CD8-positive, alpha-beta memory T cell (primary cell): ENCODE results near the gene AKR1C1. TPM values are rescaled to one million over a fixed set of nuclear protein-coding genes. Genes with fewer than 3 reads are reported as not detected.
"Not testable (repeated sequence)": the region's sequence is repeated elsewhere in the genome, so short reads cannot be mapped to it uniquely, and the experiment has no call there.

ENCODE experiments used
- CTCF ChIA-PET: fragments of 350-600 bp; sonication (Branson Sonifier 250); formaldehyde crosslinking; loops from one replicate; lab custom pipeline; 2021; ENCODE audit warnings: antibody characterized with exemption; lab: Charles Lee
- POLR2A ChIA-PET: fragments of 350-600 bp; sonication (Branson Sonifier 250); formaldehyde crosslinking; loops from one replicate; lab custom pipeline; 2021; ENCODE audit warnings: antibody characterized with exemption; lab: Charles Lee
- DNase-seq, 5 donors: peaks; one replicate each; pipeline versions ENCODE4 v3.0.0 to v3.0.0-alpha.2; 2020 to 2022; ENCODE audit warnings: mixed read lengths in 1 of 5
- H3K27ac ChIP-seq: one replicate; pipeline ENCODE4 v1.7.0; 2013; ENCODE audit warnings: low read depth, mild to moderate bottlenecking, low read length, moderate library complexity
- H3K27me3 ChIP-seq: 2 replicates; pipeline ENCODE4 v1.7.0; 2013; ENCODE audit warnings: low read length, mild to moderate bottlenecking; ENCODE audit not compliant: insufficient read depth, poor library complexity, severe bottlenecking
- H3K36me3 ChIP-seq: 2 replicates; pipeline ENCODE4 v1.7.0; 2013; ENCODE audit warnings: mild to moderate bottlenecking, low read length, moderate library complexity; ENCODE audit not compliant: insufficient read depth
- H3K4me1 ChIP-seq: 2 replicates; pipeline ENCODE4 v1.7.0; 2013; ENCODE audit warnings: mild to moderate bottlenecking, low read length, moderate library complexity; ENCODE audit not compliant: insufficient read depth
- H3K4me3 ChIP-seq: 2 replicates; pipeline ENCODE4 v1.7.0; 2013; ENCODE audit warnings: mild to moderate bottlenecking, low read length
- H3K9me3 ChIP-seq: 2 replicates; pipeline ENCODE4 v1.7.0; 2013; ENCODE audit warnings: mild to moderate bottlenecking, low read length
- H3K27ac Mint-ChIP-seq, 8 donors: one replicate each; pipeline ENCODE4 v1.8.0; 2020 to 2021; ENCODE audit warnings: mixed read lengths in 8 of 8, mild to moderate bottlenecking in 6 of 8, inconsistent platforms in 3 of 8, moderate library complexity in 3 of 8
- H3K27me3 Mint-ChIP-seq, 2 donors: one replicate each; pipeline ENCODE4 v1.8.0; 2020 to 2021; ENCODE audit warnings: mixed read lengths in 2 of 2, mild to moderate bottlenecking in 1 of 2, moderate library complexity in 1 of 2
- H3K36me3 Mint-ChIP-seq, 3 donors: one replicate each; pipeline ENCODE4 v1.8.0; 2020 to 2021; ENCODE audit warnings: mixed read lengths in 3 of 3, inconsistent platforms in 1 of 3, mild to moderate bottlenecking in 1 of 3
- H3K4me1 Mint-ChIP-seq, 3 donors: one replicate each; pipeline ENCODE4 v1.8.0; 2020 to 2021; ENCODE audit warnings: mixed read lengths in 3 of 3, inconsistent platforms in 1 of 3, mild to moderate bottlenecking in 1 of 3
- H3K4me3 Mint-ChIP-seq, 7 donors: one replicate each; pipeline ENCODE4 v1.8.0; 2020 to 2021; ENCODE audit warnings: mixed read lengths in 7 of 7, mild to moderate bottlenecking in 6 of 7, moderate library complexity in 4 of 7, inconsistent platforms in 2 of 7
- H3K9me3 Mint-ChIP-seq, 5 donors: one replicate each; pipeline ENCODE4 v1.8.0; 2020 to 2022; ENCODE audit warnings: mixed read lengths in 5 of 5, mild to moderate bottlenecking in 3 of 5, moderate library complexity in 2 of 5, inconsistent platforms in 1 of 5
- polyA plus RNA-seq: library from polyadenylated mRNA; unstranded; fragments of 300-500 nt; fragmentation: Illumina TruSeq; gene quantifications from one replicate; pipeline ENCODE4 v1.2.3, GENCODE V29; 2021
- total RNA-seq, 2 experiments: library from RNA; stranded (reverse); gene quantifications; one replicate each; pipeline ENCODE4 v1.2.3, GENCODE V29; 2021

Gene AKR1C1
- total and polyA plus RNA-seq, 3 experiments from 2014 or later = 0.22 to 0.24 TPM; not detected in 1

GRCh38 chr10:4956955-4957645, 6.1 kb upstream of the AKR1C1 start:
- CTCF ChIA-PET, H3K9me3 Mint-ChIP-seq, POLR2A ChIA-PET, H3K36me3 ChIP-seq, H3K4me3 Mint-ChIP-seq, H3K27me3 Mint-ChIP-seq, H3K36me3 Mint-ChIP-seq, H3K27me3 ChIP-seq, H3K27ac ChIP-seq, H3K4me3 ChIP-seq, H3K4me1 ChIP-seq, H3K9me3 ChIP-seq, H3K4me1 Mint-ChIP-seq, DNase-seq, H3K27ac Mint-ChIP-seq: not testable (repeated sequence)

DNA sequence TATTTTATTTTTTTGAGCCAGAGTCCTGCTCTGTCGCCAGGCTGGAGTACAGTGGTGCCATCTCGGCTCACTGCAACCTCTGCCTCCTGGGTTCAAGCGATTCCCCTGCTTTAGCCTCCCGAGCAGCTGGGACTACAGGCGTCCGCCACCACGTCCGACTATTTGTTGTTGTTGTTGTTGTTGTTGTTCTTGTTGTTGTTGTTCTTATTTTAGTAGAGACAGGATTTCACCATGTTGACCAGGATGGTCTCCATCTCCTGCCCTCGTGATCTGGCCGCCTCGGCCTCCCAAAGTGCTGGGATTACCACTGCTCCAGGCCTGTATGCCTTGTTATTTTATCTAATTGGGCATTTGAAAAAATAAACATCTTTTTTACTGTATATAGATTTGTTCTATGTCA, 1.7 kb upstream of the AKR1C1 start:
- H3K4me3 Mint-ChIP-seq = not testable (repeated sequence)

DNA sequence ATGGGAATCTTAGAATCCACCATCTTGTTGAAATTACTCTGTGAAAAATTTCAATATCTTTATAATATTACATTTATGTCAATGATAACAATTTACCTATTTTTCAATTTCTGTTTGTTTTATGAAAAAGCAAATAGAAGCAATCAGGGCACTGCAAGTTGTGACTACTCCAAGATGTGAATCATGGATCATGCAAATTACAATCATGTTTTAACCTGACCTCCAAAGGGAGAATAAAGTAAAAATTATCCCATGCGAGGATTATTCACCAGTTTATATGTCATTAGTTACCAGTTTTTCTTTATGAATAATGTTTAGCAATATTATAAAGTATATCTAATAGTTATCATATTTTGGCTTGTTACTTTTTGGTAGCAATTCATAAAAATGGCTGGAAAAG, 907 bp upstream of the AKR1C1 start:
- CTCF ChIA-PET, H3K36me3 Mint-ChIP-seq, H3K4me3 ChIP-seq, H3K4me1 Mint-ChIP-seq, H3K9me3 ChIP-seq, POLR2A ChIA-PET, H3K27ac ChIP-seq, H3K9me3 Mint-ChIP-seq, H3K27me3 ChIP-seq, H3K27ac Mint-ChIP-seq, DNase-seq, H3K36me3 ChIP-seq, H3K4me3 Mint-ChIP-seq, H3K27me3 Mint-ChIP-seq, H3K4me1 ChIP-seq: not testable (repeated sequence)

More for the DNA sequence above, 1.7 kb upstream of the AKR1C1 start:
- H3K27me3 Mint-ChIP-seq, H3K4me3 ChIP-seq, H3K27ac ChIP-seq, CTCF ChIA-PET, H3K36me3 ChIP-seq, DNase-seq, H3K9me3 Mint-ChIP-seq, H3K4me1 Mint-ChIP-seq, H3K36me3 Mint-ChIP-seq, H3K27ac Mint-ChIP-seq, H3K9me3 ChIP-seq, H3K27me3 ChIP-seq, H3K4me1 ChIP-seq, POLR2A ChIA-PET: not testable (repeated sequence)

DNA sequence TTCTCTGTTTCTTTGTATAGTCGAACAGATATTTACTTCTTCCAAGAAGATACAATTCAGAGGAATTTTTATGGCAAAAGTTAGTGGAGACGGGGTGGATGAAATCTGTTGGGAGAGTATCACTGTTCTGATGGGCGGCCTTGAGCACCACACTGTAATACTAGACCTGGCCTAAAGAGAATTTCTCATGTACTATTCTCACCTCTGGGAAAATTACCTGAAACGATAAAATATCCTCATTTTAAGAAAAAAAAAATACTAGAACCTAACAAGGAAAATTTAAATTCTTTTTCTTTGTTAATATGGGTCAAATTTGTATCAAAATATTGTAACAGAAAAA, 570 bp downstream of the AKR1C1 start:
- H3K27me3 ChIP-seq, H3K36me3 ChIP-seq, H3K4me3 ChIP-seq, H3K36me3 Mint-ChIP-seq, H3K4me1 ChIP-seq, H3K9me3 ChIP-seq, POLR2A ChIA-PET, CTCF ChIA-PET, H3K27ac ChIP-seq, H3K9me3 Mint-ChIP-seq, DNase-seq, H3K4me3 Mint-ChIP-seq, H3K4me1 Mint-ChIP-seq, H3K27ac Mint-ChIP-seq: not testable (repeated sequence)
- H3K27me3 Mint-ChIP-seq = peaks cover 8 to 11% of the 10 kb centered on the region in 2 donors

DNA sequence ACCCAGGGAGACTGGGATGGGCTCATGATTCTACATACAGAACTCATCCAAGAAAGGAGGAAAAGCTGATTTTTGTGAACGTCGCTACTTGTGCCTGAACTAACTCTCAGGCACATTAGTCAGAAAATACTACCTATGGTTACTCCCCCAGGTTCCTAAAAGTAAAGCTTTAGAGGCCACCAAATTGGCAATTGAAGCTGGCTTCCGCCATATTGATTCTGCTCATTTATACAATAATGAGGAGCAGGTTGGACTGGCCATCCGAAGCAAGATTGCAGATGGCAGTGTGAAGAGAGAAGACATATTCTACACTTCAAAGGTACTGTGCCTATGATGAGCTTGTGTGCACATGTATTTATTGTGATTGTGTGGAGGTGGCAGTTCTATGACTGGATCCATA, 2.5 kb downstream of the AKR1C1 start:
- H3K36me3 ChIP-seq, H3K27me3 Mint-ChIP-seq, POLR2A ChIA-PET, H3K9me3 ChIP-seq, CTCF ChIA-PET, H3K27ac ChIP-seq, H3K36me3 Mint-ChIP-seq, H3K4me3 ChIP-seq, DNase-seq, H3K4me1 Mint-ChIP-seq, H3K4me3 Mint-ChIP-seq, H3K4me1 ChIP-seq, H3K27ac Mint-ChIP-seq, H3K27me3 ChIP-seq, H3K9me3 Mint-ChIP-seq: not testable (repeated sequence)

- H3K4me1 ChIP-seq, POLR2A ChIA-PET, H3K27me3 Mint-ChIP-seq, H3K27me3 ChIP-seq, H3K27ac ChIP-seq, DNase-seq, H3K4me3 ChIP-seq, H3K36me3 Mint-ChIP-seq, H3K4me1 Mint-ChIP-seq, H3K9me3 ChIP-seq, H3K36me3 ChIP-seq, H3K9me3 Mint-ChIP-seq, H3K27ac Mint-ChIP-seq, CTCF ChIA-PET, H3K4me3 Mint-ChIP-seq: not testable (repeated sequence)
Measured at GRCh38 chr10:4967189-4967588, 4.0 kb downstream of the AKR1C1 start.

DNA sequence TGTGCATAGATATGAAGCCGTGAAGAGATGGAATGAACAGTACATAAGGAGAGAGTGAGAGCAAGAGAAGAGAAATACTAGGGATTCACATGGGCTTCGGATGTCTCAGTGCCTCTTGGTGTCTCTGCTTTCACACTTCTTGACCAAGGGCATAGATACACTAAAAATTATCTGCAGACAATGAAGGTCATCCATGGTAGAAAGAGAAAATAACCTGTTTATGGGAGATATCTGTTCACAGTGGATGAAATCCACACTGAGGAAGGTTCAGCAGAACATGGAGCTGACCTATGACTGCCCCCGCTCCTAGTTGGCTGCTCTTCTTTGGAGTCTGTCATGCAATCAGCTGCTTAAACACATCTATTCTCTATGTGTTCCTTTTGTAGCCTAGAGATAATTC, 6.1 kb downstream of the AKR1C1 start:
- H3K27ac Mint-ChIP-seq, H3K36me3 Mint-ChIP-seq, DNase-seq, H3K36me3 ChIP-seq, H3K9me3 ChIP-seq, H3K27me3 ChIP-seq, H3K4me1 ChIP-seq, H3K4me3 Mint-ChIP-seq, H3K4me3 ChIP-seq, POLR2A ChIA-PET, H3K9me3 Mint-ChIP-seq, CTCF ChIA-PET, H3K27me3 Mint-ChIP-seq, H3K27ac ChIP-seq, H3K4me1 Mint-ChIP-seq: not testable (repeated sequence)

- H3K36me3 Mint-ChIP-seq, H3K9me3 ChIP-seq, CTCF ChIA-PET: not testable (repeated sequence)
Measured at GRCh38 chr10:4970362-4970761, 7.1 kb downstream of the AKR1C1 start.

More at GRCh38 chr10:4970362-4970761, 7.1 kb downstream of the AKR1C1 start:
- POLR2A ChIA-PET, H3K27me3 ChIP-seq, DNase-seq, H3K36me3 ChIP-seq, H3K27ac Mint-ChIP-seq, H3K4me1 Mint-ChIP-seq, H3K4me3 Mint-ChIP-seq, H3K27me3 Mint-ChIP-seq, H3K9me3 Mint-ChIP-seq, H3K4me3 ChIP-seq, H3K27ac ChIP-seq, H3K4me1 ChIP-seq: not testable (repeated sequence)
